Astrocyte of the spinal cord (primary cell): ENCODE results near the gene MED25.

ENCODE experiments used
- DNase-seq: peaks from one replicate; pipeline ENCODE4 v3.0.0; 2011; ENCODE audit warnings: low read depth, low spot score
- H3K4me3 ChIP-seq: 2 replicates; pipeline ENCODE4 v1.5.1; 2011; ENCODE audit warnings: low read depth, mild to moderate bottlenecking, low read length, moderate library complexity
- CTCF ChIP-seq: IDR thresholded peaks from 2 replicates; pipeline ENCODE4 v1.5.1; 2012; ENCODE audit warnings: low read depth, mild to moderate bottlenecking, low read length, inconsistent platforms
- in situ Hi-C: cut with HindIII; loops from 2 replicates; pipeline ENCODE4 v1.10.0; 2017; ENCODE audit warnings: low sequenced_read_pairs

MED25 gene

GRCh38 chr19:49775742-49776370 is 42.2 kb upstream of the MED25 start:
- TF ChIP-seq CTCF, result no peak
- in situ Hi-C loops, result no loop called here
- H3K4me3 ChIP-seq, result no peak overlapping the region
- DNase-seq, result no peak

- no peak for TF ChIP-seq CTCF
- no peak for DNase-seq
- H3K4me3 ChIP-seq, result no peak overlapping the region
- in situ Hi-C loops, result no loop called here
Measured at GRCh38 chr19:49776371-49776764, 41.7 kb upstream of the MED25 start.

DNA sequence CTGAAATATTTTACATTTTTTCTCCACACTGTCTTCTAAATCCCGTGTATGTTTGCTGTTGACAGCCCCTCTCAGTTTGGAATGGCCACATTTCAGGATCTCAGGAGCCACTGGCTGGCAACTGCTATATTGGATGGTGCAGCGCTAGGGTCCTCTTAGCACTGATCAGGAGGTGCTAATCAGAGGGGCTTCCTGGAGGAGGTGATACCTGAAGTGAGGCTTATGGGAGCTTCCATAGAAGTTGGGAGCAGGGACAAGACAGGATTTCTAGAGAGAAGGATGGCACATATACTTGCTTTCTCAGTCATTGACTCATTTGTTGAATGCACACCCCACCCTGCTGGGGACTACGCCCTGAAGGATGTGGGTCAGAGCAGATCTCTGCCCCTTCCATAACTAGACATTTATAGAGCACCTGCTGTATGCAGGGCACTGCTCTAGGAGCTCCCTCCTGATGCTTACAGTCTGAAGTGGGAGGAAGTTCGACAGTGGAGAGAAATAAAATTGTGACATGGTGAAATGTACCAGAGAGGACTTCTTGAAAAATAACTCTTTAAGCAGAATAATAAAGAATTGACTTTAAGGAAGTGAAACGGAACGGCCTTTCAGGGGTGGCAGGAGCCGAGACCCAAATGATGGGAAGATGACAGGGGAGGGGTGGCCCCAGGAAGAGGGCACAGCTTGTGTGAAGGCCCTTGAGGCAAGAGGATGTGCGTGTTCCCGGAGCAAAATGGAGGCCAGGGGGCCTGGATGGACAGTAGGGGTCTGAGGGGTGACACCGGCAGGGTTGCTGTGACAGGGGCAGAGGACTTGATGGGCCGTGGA is 38.1 kb upstream of the MED25 start:
- no peak for TF ChIP-seq CTCF
- DNase-seq, result no peak
- in situ Hi-C loops, result no loop called here
- no peak overlapping the region for H3K4me3 ChIP-seq

GRCh38 chr19:49780861-49781260 is 37.2 kb upstream of the MED25 start:
- no peak overlapping the region for H3K4me3 ChIP-seq
- no peak for TF ChIP-seq CTCF
- DNase-seq, result no peak
- in situ Hi-C loops, result no loop called here

GRCh38 chr19:49781394-49781793 is 36.7 kb upstream of the MED25 start:
- no peak for DNase-seq
- H3K4me3 ChIP-seq, result no peak overlapping the region
- in situ Hi-C loops, result no loop called here
- TF ChIP-seq CTCF, result no peak

GRCh38 chr19:49782515-49782914 is 35.6 kb upstream of the MED25 start:
- in situ Hi-C loops, result no loop called here
- no peak for TF ChIP-seq CTCF
- H3K4me3 ChIP-seq, result no peak overlapping the region
- DNase-seq, result no peak
